Caco-2 (cell line): ENCODE results near the gene ADGRB3. TPM values are rescaled to one million over a fixed set of nuclear protein-coding genes. Genes with fewer than 3 reads are reported as not detected.

Source experiments
- BruUV-seq: library from RNA; stranded (reverse); fragments of 400-500 nt; replicated peaks from 2 replicates; lab custom pipeline; 2021; lab: Mats Ljungman, UMichigan
- CTCF ChIA-PET: fragments of 300-600 bp; sonication (Branson Sonifier 250); formaldehyde crosslinking; loops from one replicate; lab custom pipeline; 2022; ENCODE audit warnings: antibody characterized with exemption; lab: Charles Lee
- POLR2A ChIA-PET: fragments of 300-600 bp; sonication (Branson Sonifier 250); formaldehyde crosslinking; loops from one replicate; lab custom pipeline; 2022; ENCODE audit warnings: antibody characterized with exemption; lab: Charles Lee
- DNase-seq, 2 experiments: peaks; one replicate each; pipeline versions ENCODE4 v3.0.0 to v3.0.0-alpha.2; 2020 to 2022
- H3K27me3 ChIP-seq: replicated peaks from 2 replicates; pipeline ENCODE4 v1.6.0; 2011; ENCODE audit warnings: low read length; ENCODE audit not compliant: control insufficient read depth, insufficient read depth
- H3K36me3 ChIP-seq: 2 replicates; pipeline ENCODE4 v1.5.1; 2011; ENCODE audit warnings: low read length; ENCODE audit not compliant: control insufficient read depth, insufficient read depth
- H3K4me1 ChIP-seq: fragments of 250-450 bp; sonication (Bioruptor Pico); 2 replicates; pipeline ENCODE4 v1.5.1; 2020; ENCODE audit warnings: mild to moderate bottlenecking
- H3K4me3 ChIP-seq: 2 replicates; pipeline ENCODE4 v1.5.1; 2011; ENCODE audit warnings: low read depth, mild to moderate bottlenecking, control low read depth, low read length
- H3K9me3 ChIP-seq: fragments of 250-450 bp; sonication (Bioruptor Pico); 2 replicates; pipeline ENCODE4 v1.5.1; 2020; ENCODE audit warnings: mild to moderate bottlenecking, moderate library complexity
- H3K27ac Mint-ChIP-seq: one replicate; pipeline ENCODE4 v1.8.0; 2022; ENCODE audit warnings: mixed read lengths; ENCODE audit not compliant: unreplicated experiment
- H3K27me3 Mint-ChIP-seq: one replicate; pipeline ENCODE4 v1.8.0; 2022; ENCODE audit warnings: mixed read lengths; ENCODE audit not compliant: insufficient read depth, unreplicated experiment
- H3K36me3 Mint-ChIP-seq: one replicate; pipeline ENCODE4 v1.8.0; 2022; ENCODE audit warnings: mild to moderate bottlenecking, mixed read lengths; ENCODE audit not compliant: insufficient read depth, unreplicated experiment
- H3K4me1 Mint-ChIP-seq: one replicate; pipeline ENCODE4 v1.8.0; 2022; ENCODE audit warnings: low read depth, mixed read lengths; ENCODE audit not compliant: unreplicated experiment
- H3K4me3 Mint-ChIP-seq: one replicate; pipeline ENCODE4 v1.8.0; 2022; ENCODE audit warnings: mild to moderate bottlenecking, moderate library complexity, mixed read lengths; ENCODE audit not compliant: unreplicated experiment
- H3K9me3 Mint-ChIP-seq: one replicate; pipeline ENCODE4 v1.8.0; 2022; ENCODE audit warnings: mixed read lengths; ENCODE audit not compliant: unreplicated experiment
- intact Hi-C: fragments of 100-400 bp; cut with micrococcal nuclease; formaldehyde crosslinking; loops from one replicate; pipeline ENCODE4 v1.10.0; 2022; ENCODE audit not compliant: unreplicated experiment
- total RNA-seq: library from RNA; stranded (reverse); gene quantifications from 2 replicates; pipeline ENCODE4 v1.2.3, GENCODE V29; 2022
- TF ChIP-seq, protein P1 (sequence below), 2 experiments: fragments of 200-600 bp in 1 of 2; IDR thresholded peaks; 1 replicate in 1 of 2; 2 replicates in 1 of 2; pipeline versions ENCODE4 v1.5.1 to v1.8.0; 2011 to 2022; ENCODE audit warnings: antibody characterized with exemption in 1 of 2, control low read depth in 1 of 2, inconsistent platforms in 1 of 2, low read depth in 1 of 2, low read length in 1 of 2, mild to moderate bottlenecking in 1 of 2, moderate library complexity in 1 of 2; ENCODE audit not compliant: insufficient read depth in 1 of 2, severe bottlenecking in 1 of 2, unreplicated experiment in 1 of 2

ADGRB3 gene
- total RNA-seq, 1 experiment from 2014 or later, result 0.18 TPM

DNA sequence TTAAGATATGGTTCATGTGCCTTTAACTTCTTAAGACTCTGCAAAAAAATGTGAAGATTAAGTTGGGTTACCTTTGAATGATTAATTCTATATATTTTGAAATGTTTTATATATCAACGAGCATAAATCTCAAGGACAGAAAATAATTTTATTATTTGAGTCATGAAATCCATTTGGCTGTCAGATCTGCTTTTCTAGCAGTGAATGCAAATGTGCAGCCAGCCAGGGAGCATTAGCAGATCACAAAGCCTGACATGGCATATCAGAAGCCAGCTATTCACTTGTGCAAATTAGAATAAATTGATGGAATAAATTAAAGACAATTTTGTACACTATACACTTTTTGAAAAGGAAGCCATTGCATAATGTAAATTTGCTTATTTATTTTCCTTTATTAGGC lies 424.3 kb downstream of the ADGRB3 start:
- ChIA-PET POLR2A (no interaction called here), CTCF (no interaction called here)
- Mint-ChIP-seq H3K36me3 (no peaks in the 10 kb centered on the region), H3K4me1 (peaks cover 12% of the 10 kb centered on the region), H3K27ac (no peak overlapping the region), H3K27me3 (no peaks in the 10 kb centered on the region), H3K4me3 (no peak overlapping the region), H3K9me3 (peaks cover 22% of the 10 kb centered on the region)
- Histone ChIP-seq H3K9me3 (no peaks in the 10 kb centered on the region), H3K4me3 (no peak overlapping the region), H3K36me3 (no peaks in the 10 kb centered on the region), H3K4me1 (peaks cover 14% of the 10 kb centered on the region), H3K27me3 (no peaks in the 10 kb centered on the region)
- TF ChIP-seq, protein P1, sequence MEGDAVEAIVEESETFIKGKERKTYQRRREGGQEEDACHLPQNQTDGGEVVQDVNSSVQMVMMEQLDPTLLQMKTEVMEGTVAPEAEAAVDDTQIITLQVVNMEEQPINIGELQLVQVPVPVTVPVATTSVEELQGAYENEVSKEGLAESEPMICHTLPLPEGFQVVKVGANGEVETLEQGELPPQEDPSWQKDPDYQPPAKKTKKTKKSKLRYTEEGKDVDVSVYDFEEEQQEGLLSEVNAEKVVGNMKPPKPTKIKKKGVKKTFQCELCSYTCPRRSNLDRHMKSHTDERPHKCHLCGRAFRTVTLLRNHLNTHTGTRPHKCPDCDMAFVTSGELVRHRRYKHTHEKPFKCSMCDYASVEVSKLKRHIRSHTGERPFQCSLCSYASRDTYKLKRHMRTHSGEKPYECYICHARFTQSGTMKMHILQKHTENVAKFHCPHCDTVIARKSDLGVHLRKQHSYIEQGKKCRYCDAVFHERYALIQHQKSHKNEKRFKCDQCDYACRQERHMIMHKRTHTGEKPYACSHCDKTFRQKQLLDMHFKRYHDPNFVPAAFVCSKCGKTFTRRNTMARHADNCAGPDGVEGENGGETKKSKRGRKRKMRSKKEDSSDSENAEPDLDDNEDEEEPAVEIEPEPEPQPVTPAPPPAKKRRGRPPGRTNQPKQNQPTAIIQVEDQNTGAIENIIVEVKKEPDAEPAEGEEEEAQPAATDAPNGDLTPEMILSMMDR (IDR thresholded peaks at IDR 0.05; ENCODE audit: insufficient read depth in 1 of 2, low read depth in 1 of 2, low read length in 1 of 2, severe bottlenecking in 1 of 2, unreplicated experiment in 1 of 2), result no peak
- BruUV-seq, result no TSS peak
- DNase-seq, result no peak
- intact Hi-C loops, result no loop called here

GRCh38 chr6:69061066-69061465 lies 426.0 kb downstream of the ADGRB3 start:
- H3K27ac Mint-ChIP-seq, result no peak overlapping the region

DNA sequence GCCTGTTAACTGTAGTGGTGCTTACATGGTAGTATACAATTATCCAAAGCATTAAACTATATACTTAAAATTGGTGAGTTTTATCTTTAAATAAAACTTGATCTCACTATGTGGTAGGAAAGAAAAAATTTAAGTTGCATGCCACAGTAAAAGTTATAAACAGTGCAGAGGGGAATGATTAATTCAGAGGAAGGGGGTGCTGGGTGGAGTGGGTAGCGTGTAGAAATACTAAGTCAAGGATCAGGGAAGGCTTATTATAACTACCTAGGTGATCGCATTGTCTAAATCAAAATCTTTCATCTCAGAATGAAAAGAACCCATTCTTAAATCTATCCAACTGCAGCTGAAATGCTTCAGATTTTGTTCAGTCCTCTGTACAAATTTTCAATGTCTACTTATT lies 428.3 kb downstream of the ADGRB3 start:
- Mint-ChIP-seq H3K4me3 (no peak overlapping the region), H3K27ac (no peak overlapping the region), H3K9me3 (peaks cover 16% of the 10 kb centered on the region), H3K4me1 (peaks cover 12% of the 10 kb centered on the region), H3K36me3 (no peaks in the 10 kb centered on the region), H3K27me3 (no peaks in the 10 kb centered on the region)
- intact Hi-C loops, result no loop called here
- Histone ChIP-seq H3K4me1 (peaks cover 42% of the 10 kb centered on the region), H3K4me3 (no peak overlapping the region), H3K36me3 (no peaks in the 10 kb centered on the region), H3K27me3 (no peaks in the 10 kb centered on the region), H3K9me3 (no peaks in the 10 kb centered on the region; the same call in 1 of the 2 replicates)
- CTCF ChIA-PET, result no interaction called here
- POLR2A ChIA-PET, result no interaction called here
- BruUV-seq, result no TSS peak
- DNase-seq, result no peak
- TF ChIP-seq, protein P1 (IDR thresholded peaks at IDR 0.05; ENCODE audit: insufficient read depth in 1 of 2, low read depth in 1 of 2, low read length in 1 of 2, severe bottlenecking in 1 of 2, unreplicated experiment in 1 of 2), result no peak

More at GRCh38 chr6:69061066-69061465, 426.0 kb downstream of the ADGRB3 start:
- ChIA-PET POLR2A (no interaction called here), CTCF (interaction anchor here (0.7 kb wide), 1 partner anchor 546 kb away, joined by 3 read pairs; no protein-coding TSS in a partner anchor)
- Mint-ChIP-seq H3K9me3 (peaks cover 22% of the 10 kb centered on the region), H3K27me3 (no peaks in the 10 kb centered on the region), H3K4me1 (peaks cover 12% of the 10 kb centered on the region), H3K36me3 (no peaks in the 10 kb centered on the region), H3K4me3 (no peak overlapping the region)
- intact Hi-C loops, result no loop called here
- no TSS peak for BruUV-seq
- Histone ChIP-seq H3K27me3 (no peaks in the 10 kb centered on the region), H3K9me3 (no peaks in the 10 kb centered on the region; the same call in 1 of the 2 replicates), H3K4me3 (no peak overlapping the region), H3K36me3 (no peaks in the 10 kb centered on the region), H3K4me1 (peaks cover 28% of the 10 kb centered on the region)
- DNase-seq, result no peak
- TF ChIP-seq, protein P1 (IDR thresholded peaks at IDR 0.05; ENCODE audit: insufficient read depth in 1 of 2, low read depth in 1 of 2, low read length in 1 of 2, severe bottlenecking in 1 of 2, unreplicated experiment in 1 of 2), result no peak
